Spleen (tissue), 11 donors: ENCODE measurements around the gene SLC22A2. TPM values are rescaled to one million over a fixed set of nuclear protein-coding genes. Genes with fewer than 3 reads are reported as not detected.
"Not testable (repeated sequence)": the region's sequence is repeated elsewhere in the genome, so short reads cannot be mapped to it uniquely, and the experiment has no call there.

ENCODE experiments used
- DNase-seq: peaks from one replicate; pipeline ENCODE4 v3.0.0-alpha.2; 2020
- H3K27ac ChIP-seq, 8 donors: fragments of 200-600 bp; sonication (generic) in 7 of 8; 1 replicate in 4 of 8; 2 replicates in 4 of 8; pipeline versions ENCODE4 v1.5.0 to v1.8.0; 2016 to 2021; ENCODE audit warnings: inconsistent platforms in 4 of 8, mild to moderate bottlenecking in 4 of 8, moderate library complexity in 1 of 8
- H3K27me3 ChIP-seq, 7 donors: fragments of 200-600 bp; sonication (generic) in 6 of 7; replicated peaks in 1 of 7; 1 replicate in 4 of 7; 2 replicates in 3 of 7; pipeline versions ENCODE4 v1.5.0 to v1.8.0; 2016 to 2021; ENCODE audit warnings: inconsistent platforms in 3 of 7, mild to moderate bottlenecking in 1 of 7
- H3K36me3 ChIP-seq, 6 donors: fragments of 200-600 bp; sonication (generic) in 5 of 6; 1 replicate in 4 of 6; 2 replicates in 2 of 6; pipeline versions ENCODE4 v1.5.0 to v1.8.0; 2016 to 2021; ENCODE audit warnings: inconsistent platforms in 2 of 6
- H3K4me1 ChIP-seq, 6 donors: fragments of 200-600 bp; sonication (generic) in 5 of 6; 1 replicate in 3 of 6; 2 replicates in 3 of 6; pipeline versions ENCODE4 v1.5.0 to v1.8.0; 2016 to 2021; ENCODE audit warnings: inconsistent platforms in 3 of 6
- H3K4me3 ChIP-seq, 8 donors: fragments of 200-600 bp; sonication (generic) in 7 of 8; 1 replicate in 4 of 8; 2 replicates in 4 of 8; pipeline versions ENCODE4 v1.5.0 to v1.8.0; 2016 to 2021; ENCODE audit warnings: inconsistent platforms in 4 of 8, mild to moderate bottlenecking in 4 of 8, moderate library complexity in 2 of 8
- H3K9me3 ChIP-seq, 8 donors: fragments of 200-600 bp; sonication (generic) in 7 of 8; 1 replicate in 4 of 8; 2 replicates in 4 of 8; pipeline versions ENCODE4 v1.5.0 to v1.8.0; 2016 to 2021; ENCODE audit warnings: inconsistent platforms in 4 of 8
- CTCF ChIP-seq, 11 experiments: fragments of 200-600 bp in 7 of 11; fragments of 450-650 bp in 4 of 11; sonication (generic) in 4 of 11; IDR thresholded peaks in 8 of 11; conservative IDR thresholded peaks in 3 of 11; 1 replicate in 7 of 11; 2 replicates in 4 of 11; pipeline versions ENCODE4 v1.4.0 to v1.8.0; 2016 to 2021; ENCODE audit warnings: antibody characterized with exemption in 11 of 11, inconsistent platforms in 4 of 11, mild to moderate bottlenecking in 1 of 11
- POLR2A ChIP-seq, 3 donors: fragments of 450-650 bp; IDR thresholded peaks; one replicate each; pipeline ENCODE4 v1.5.1; 2017; ENCODE audit warnings: antibody characterized with exemption in 3 of 3, mild to moderate bottlenecking in 1 of 3
- POLR2AphosphoS5 ChIP-seq, 3 donors: sonication (generic); formaldehyde crosslinking; IDR thresholded peaks; one replicate each; pipeline ENCODE4 v1.5.1; 2017; ENCODE audit warnings: antibody characterized with exemption in 3 of 3
- WGBS, 5 donors: extraction: QIAGEN DNeasy Blood & Tissue Kit in 3 of 5; methylation state at CpG; one replicate each; pipeline versions ENCODE4 v1.1.5 to v1.1.7; 2013 to 2018; 5-methylcytosine and 5-hydroxymethylcytosine counted together
- intact Hi-C: fragments of 100-400 bp; cut with DNase I; formaldehyde crosslinking; loops from one replicate; pipeline ENCODE4 v1.15.0; 2023; ENCODE audit warnings: low total_unique reads
- polyA plus RNA-seq, 3 donors: library from polyadenylated mRNA; stranded (reverse); fragments of 200-250 nt; gene quantifications; one replicate each; pipeline ENCODE4 v1.2.1, GENCODE V29; 2013
- total RNA-seq, 7 donors: library from RNA; depleted of rRNA in 3 of 7; stranded (reverse); fragments of >200 nt in 3 of 7; fragmentation: NEBNext Ultra II Directional in 4 of 7; extraction: Animal tissue kit (Norgen Biotek cat#: 25700) in 4 of 7; gene quantifications; one replicate each; pipeline versions ENCODE4 v1.1.0 to v1.2.1, GENCODE V29; 2016 to 2021
- donor health status: healthy with polysubstance abuse.
- donor health status: DM: no; HTN: no; CAD: no; lungs with moderate emphysema.
- donor health status: DM: no; HTN: no; CAD: no.
- donor health status: Bipolar disorder and iron deficiency.
- donor health status: healthy.
- donor health status: DM: no; HTN: no; CAD: no.
- donor health status: DM: yes; HTN: yes; CAD: no.

The SLC22A2 gene
- total and polyA plus RNA-seq, 10 donors, result not detected

- 61 to 85% (median 70%) methylated on average over 2 of the region's 2 CpGs for WGBS, 5 donors
- no peak for TF ChIP-seq POLR2A (IDR thresholded peaks at IDR 0.05)
- TF ChIP-seq CTCF (IDR thresholded peaks at IDR 0.05 in 8 of 11, conservative IDR thresholded peaks at IDR 0.05 in 3 of 11), result no peak
- TF ChIP-seq POLR2AphosphoS5 (IDR thresholded peaks at IDR 0.05), result no peak
- Histone ChIP-seq H3K4me1 (no peaks in the 10 kb centered on the region), H3K36me3 (no peaks in the 10 kb centered on the region), H3K4me3 (no peak overlapping the region), H3K27me3 (no peaks in the 10 kb centered on the region), H3K27ac (no peak overlapping the region), H3K9me3 (peaks cover 0 to 29% (median 19%) of the 10 kb centered on the region in 8 donors)
- intact Hi-C loops, result no loop called here
- DNase-seq, result no peak
These were observed 20.3 kb downstream of the SLC22A2 start for GRCh38 chr6:160238278-160238711.

- H3K4me1 ChIP-seq, DNase-seq, intact Hi-C loops, H3K4me3 ChIP-seq, H3K36me3 ChIP-seq, H3K27me3 ChIP-seq, H3K27ac ChIP-seq: not testable (repeated sequence)
- WGBS, 5 donors, result 55 to 73% (median 58%) methylated on average over 2 of the region's 2 CpGs
- peaks cover 0 to 29% (median 19%) of the 10 kb centered on the region in 8 donors for H3K9me3 ChIP-seq
These were observed 20.9 kb downstream of the SLC22A2 start for GRCh38 chr6:160237597-160238275.

GRCh38 chr6:160236235-160236872 lies 22.3 kb downstream of the SLC22A2 start:
- H3K27me3 ChIP-seq, H3K4me3 ChIP-seq, DNase-seq, H3K36me3 ChIP-seq, H3K4me1 ChIP-seq, intact Hi-C loops, H3K27ac ChIP-seq: not testable (repeated sequence)
- WGBS, 5 donors, result 58 to 73% (median 70%) methylated on average over 2 of the region's 2 CpGs
- peaks cover 0 to 29% (median 19%) of the 10 kb centered on the region in 8 donors for H3K9me3 ChIP-seq

GRCh38 chr6:160233950-160234640 lies 24.5 kb downstream of the SLC22A2 start:
- WGBS, 5 donors, result 70 to 80% (median 78%) methylated on average over 12 of the region's 12 CpGs
- DNase-seq, H3K4me3 ChIP-seq, H3K27ac ChIP-seq, H3K4me1 ChIP-seq, intact Hi-C loops, H3K36me3 ChIP-seq, H3K27me3 ChIP-seq: not testable (repeated sequence)
- H3K9me3 ChIP-seq, result peaks cover 0 to 39% (median 20%) of the 10 kb centered on the region in 8 donors

- Histone ChIP-seq H3K4me1 (no peaks in the 10 kb centered on the region), H3K27me3 (no peaks in the 10 kb centered on the region), H3K36me3 (no peaks in the 10 kb centered on the region), H3K27ac (no peak overlapping the region), H3K9me3 (peaks cover 0 to 15% (median 0%) of the 10 kb centered on the region in 8 donors), H3K4me3 (no peak overlapping the region)
- DNase-seq, result no peak
- whole genome bisulfite sequencing, 5 donors, result 27 to 60% (median 37%) methylated on average over 1 of the region's 1 CpG
- TF ChIP-seq POLR2AphosphoS5 (IDR thresholded peaks at IDR 0.05) (no peak), POLR2A (IDR thresholded peaks at IDR 0.05) (no peak), CTCF (IDR thresholded peaks at IDR 0.05 in 8 of 11, conservative IDR thresholded peaks at IDR 0.05 in 3 of 11) (no peak)
- intact Hi-C loops, result no loop called here
These were observed 30.9 kb downstream of the SLC22A2 start for GRCh38 chr6:160227769-160228161.
